ENCODE results near the gene MRPS6.

The MRPS6 gene

GRCh38 chr21:34105947-34106541, 32.7 kb downstream of the MRPS6 start:
- no peak for DNase-seq

DNA sequence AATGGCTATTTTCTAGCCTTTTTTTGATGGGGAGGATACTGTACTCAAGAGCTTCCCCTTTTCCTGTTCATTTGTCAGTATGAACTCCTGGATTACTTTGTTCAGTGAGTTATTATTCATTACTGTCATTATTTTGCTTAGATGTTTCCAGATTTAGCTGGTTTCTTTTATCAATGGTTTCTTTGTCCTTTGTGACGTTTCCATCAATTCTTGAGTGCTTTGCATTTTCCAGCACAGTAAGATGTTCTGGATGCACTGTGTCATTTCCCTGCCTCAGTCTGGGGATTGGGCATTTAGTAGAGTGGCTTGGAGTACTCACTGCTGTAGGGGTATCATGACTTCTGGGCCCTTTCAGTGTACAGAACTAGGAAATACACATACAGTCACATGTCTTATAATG, 34.2 kb downstream of the MRPS6 start:
- no peak for DNase-seq

DNA sequence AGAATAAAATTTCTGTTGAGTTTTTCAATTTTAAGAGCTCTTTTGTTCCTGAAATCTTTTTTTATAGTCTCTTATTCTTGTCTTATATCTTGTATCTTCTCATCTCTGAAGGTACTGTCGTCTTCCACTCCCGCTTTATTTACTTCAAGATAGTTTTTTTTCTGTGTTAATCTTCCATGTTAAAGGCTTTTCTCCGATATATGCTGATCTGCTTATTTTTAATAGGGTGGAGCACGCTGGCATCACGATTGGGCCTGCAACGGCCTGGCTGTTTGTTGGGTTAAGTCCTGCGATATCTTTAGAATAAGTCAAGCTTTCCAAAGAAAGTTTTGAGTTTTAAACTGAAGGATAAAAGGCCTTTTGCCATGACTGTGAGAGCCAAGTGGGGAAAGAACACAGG, 35.7 kb downstream of the MRPS6 start:
- DNase-seq, result no peak

DNA sequence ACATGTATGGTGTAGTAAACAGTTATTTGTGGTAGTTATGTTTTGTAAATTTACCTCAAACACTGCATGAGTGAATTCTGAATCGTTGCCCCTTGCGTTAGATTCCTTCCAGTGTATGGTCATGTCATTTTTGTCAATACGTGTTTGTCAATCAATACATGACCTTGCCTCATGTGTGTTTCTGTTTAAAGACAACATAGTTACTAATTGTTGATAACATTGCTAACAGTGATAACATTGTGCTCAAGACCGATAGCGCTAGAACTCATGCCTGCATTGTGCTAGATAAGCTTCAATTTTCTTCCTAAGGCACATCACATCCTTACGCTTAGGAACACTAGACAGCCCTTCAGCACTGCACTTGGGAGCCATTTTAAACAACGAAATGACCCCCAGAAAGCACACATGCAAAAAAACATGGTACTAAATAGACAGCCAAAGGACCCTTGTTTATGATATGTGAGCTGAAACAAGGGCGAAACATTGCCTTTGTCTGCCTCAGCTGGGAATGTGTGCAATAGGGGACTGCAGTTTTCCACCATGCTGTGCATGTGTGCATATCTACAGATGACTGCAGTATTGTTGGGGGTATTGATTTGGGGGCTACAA, 37.3 kb downstream of the MRPS6 start:
- no peak for DNase-seq

- no peak for DNase-seq
Measured at GRCh38 chr21:34112316-34113033, 39.1 kb downstream of the MRPS6 start.

DNA sequence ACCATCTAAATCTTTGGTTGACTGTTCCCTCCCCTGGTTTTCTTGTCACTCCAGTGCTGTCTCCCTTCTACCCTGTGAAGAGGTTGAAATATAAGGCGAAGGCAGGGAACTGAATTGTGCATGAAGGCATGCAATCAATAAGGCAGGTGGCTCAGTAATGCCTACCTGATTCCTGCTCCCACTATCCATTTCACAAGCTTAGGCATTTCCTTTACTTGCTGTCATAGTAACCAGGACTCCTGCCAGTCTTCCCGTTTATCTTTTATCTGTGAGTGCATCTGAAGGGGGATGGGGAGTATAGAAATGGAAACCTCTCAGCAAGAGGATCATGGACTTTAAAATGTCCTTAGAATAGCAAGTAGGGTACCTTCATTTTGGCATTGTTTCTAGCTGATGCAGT, 40.5 kb downstream of the MRPS6 start:
- DNase-seq, result no peak

- DNase-seq, result no peak
Measured at GRCh38 chr21:34115160-34115559, 41.8 kb downstream of the MRPS6 start.

DNA sequence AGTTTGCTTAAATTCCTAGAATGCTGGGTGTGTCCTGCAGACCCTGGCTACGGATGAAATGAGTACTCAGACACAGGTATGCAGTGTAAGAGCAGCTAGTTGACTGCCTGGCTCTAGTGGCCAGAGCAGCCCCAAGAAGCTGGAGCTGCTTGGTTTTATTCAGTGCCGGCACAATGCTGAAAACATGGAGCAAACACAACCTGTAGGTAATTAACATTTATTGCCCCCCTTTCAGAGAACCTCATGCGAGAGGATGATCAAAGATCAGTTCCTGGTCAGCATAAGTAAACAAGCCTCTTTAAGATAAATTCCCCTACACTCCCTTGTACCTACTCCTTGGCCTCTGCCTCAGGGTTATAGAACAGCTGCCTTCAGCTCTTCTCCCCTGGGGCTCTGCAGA, 43.2 kb downstream of the MRPS6 start:
- no peak for DNase-seq

DNA sequence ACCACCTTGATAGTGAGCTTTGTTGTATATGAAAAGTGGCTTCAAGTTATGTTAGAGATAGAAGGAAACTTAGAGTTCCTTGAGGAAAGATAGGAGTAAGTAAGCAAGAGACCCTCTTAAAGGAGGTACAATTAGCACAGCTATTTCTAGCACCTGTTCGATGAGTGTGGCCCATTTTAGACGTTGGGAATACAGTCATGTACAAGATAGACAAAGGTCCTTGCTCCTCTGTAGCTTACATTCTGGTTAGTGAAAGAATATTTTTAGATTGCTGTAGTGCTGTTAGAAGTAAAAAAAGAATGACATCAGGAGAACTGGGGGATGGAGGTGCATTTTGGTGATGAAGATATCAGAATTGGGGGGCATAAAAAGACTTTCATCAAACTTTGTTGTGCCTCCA, 47.5 kb downstream of the MRPS6 start:
- no peak for DNase-seq

DNA sequence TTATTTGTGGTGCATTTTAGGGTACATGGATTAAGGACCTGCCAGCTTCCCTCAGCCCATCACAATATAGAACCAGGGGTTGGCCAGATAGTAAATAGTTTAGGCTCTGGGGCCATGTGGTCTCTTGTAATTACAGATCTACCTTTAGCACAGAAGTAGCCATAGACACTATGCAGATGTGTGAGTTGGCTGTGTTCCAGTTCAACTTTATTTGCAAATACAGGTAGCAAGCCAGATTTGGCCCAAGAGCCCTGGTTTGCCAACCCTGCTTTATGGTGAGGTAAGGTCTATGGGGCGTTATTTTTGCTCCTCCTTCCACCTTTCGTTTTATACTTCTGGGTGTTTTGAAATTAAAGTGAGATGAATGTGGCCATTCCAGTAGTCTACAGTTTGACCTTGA, 48.7 kb downstream of the MRPS6 start:
- DNase-seq, result no peak

DNA sequence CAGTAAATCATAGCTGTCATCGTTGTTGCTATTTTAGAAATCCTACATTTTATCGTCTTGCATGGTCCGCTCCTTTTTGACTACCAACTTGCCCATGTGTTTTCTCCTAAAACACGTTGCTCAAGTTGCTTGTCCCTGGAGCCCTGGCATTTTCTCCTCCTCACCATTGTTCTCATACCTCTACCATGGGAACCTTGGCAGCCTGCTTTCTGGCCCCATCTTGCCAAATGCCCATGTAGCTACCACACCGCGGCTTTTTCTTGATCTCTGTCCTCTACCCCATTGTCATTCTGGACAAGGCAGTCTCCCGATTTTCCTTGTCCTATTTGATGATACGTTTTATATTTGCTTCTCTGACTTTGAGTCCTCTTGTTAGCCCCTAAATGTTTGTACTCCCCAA, 50.2 kb downstream of the MRPS6 start:
- DNase-seq, result no peak

DNA sequence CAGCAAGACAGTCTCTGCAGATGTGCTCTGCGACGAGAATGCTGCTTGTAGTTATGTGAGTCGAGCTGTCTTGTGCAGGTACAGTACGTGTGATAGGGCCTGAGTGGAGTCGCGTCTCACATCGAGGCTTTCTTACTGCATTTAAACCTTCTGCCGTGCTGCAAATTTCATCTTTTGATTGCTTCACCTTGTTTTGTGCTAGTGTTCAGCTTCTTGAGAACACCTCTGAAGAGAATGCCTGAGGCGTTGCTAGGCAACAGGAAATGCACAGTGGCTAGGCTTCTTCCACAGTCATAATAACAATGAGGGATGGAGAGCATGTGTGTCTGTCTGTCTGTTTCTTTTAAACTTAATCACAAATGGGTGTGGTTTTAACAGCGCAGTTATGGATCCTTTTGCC, 52.9 kb downstream of the MRPS6 start:
- DNase-seq, result no peak

DNA sequence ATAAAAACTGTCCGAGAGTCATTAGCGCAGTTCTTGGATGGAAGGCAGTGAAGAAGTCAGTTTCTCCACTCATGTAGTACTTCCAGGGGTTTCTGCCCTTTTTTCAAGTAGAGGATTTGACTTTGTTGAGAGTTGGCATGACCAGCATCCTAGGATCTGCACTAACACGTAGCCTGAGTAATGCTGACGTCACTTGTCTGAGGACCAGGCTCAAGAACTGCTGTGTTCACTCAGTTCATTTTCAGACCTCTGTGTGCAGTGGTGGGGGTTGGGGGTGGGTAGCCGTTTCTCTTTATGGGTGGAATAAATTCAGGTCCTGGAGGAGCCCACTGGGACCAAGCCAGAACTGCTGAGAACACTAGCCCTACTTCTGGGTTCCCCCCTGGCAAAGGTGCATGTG, 53.3 kb downstream of the MRPS6 start:
- no peak for DNase-seq

DNA sequence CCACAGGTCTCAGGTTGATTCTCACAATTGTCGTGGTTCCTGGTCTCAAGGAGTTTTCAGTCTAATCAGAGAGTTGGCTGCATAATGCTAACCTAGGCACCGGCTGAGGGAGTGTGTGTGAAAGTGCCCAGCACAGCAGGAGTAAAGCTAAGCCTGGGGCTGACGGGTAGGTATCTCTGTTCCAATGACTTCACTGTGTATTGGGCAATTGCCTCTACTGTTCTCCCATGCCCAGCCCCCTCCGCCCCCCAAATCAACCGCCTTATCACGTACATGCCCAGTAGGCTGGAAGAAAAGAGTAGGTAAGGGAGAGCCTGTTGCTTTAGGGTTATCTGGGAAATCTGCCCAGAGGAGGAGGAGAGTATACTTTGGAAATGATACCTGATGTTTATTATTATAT, 54.7 kb downstream of the MRPS6 start:
- DNase-seq, result no peak

DNA sequence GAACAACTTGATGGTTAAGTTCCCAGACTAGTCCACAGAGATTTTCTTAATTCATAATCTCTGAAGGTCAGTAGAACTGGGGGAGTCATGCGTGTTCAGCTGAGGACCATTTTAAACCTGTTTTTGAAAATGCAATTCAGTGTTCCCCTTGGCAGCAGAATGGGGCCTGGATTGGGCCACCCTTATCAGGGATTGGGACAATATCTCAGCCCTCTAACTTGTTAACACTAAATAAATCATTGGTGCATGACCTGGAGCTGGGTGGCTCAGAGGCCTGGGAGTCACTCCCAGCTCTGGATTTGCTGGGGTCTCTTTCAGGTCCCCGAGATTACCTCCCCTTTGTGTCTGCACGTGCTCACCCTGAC, 55.3 kb downstream of the MRPS6 start:
- DNase-seq, result no peak

GRCh38 chr21:34129039-34129891, 55.9 kb downstream of the MRPS6 start:
- no peak for DNase-seq

GRCh38 chr21:34129901-34130715, 56.7 kb downstream of the MRPS6 start:
- DNase-seq, result no peak

DNA sequence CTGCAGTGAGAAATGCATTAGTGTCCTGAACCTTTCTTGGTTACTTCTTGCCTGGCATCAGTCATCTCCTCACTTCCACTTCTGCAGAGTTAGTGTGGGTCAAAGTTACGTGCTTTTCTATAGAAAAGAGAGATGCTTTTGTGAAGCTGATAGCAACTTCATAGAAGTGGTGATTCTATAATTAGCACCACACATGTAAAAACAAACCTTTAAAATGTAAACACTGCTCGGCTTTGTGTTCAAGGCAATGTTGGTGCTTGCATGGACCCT, 57.3 kb downstream of the MRPS6 start:
- DNase-seq, result no peak

- no peak for DNase-seq
Measured at GRCh38 chr21:34131586-34131985, 58.2 kb downstream of the MRPS6 start.

DNA sequence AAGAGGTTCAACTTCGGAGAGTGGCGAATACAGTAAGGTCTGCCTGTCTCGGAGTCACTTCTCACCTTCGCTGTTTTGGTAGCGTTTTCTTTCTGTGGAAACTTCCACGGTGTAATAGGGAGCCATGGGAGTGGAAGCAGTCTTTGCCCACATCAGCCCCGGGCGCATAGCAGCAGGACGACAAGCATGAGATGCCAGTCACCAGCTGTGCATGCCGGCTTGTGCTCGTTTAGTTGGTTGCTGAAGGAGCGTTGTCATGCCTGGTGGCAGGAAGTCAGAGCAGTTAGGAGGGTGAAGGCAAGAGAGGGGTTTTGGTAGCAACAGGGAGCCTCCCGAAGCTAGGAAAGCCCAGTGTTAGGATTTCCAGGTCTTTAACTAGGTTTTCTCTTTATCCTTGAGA, 58.8 kb downstream of the MRPS6 start:
- no peak for DNase-seq

GRCh38 chr21:34132926-34133325, 59.5 kb downstream of the MRPS6 start:
- DNase-seq, result no peak

GRCh38 chr21:34133392-34133791, 60.0 kb downstream of the MRPS6 start:
- no peak for DNase-seq

GRCh38 chr21:34133802-34134201, 60.4 kb downstream of the MRPS6 start:
- DNase-seq, result no peak
